GM18951 (cell line): ENCODE data around the gene SPTBN1.

Experiments used
- POLR2A ChIP-seq: IDR thresholded peaks from 4 replicates; pipeline ENCODE4 v1.6.1; 2011; ENCODE audit warnings: mild to moderate bottlenecking; ENCODE audit not compliant: insufficient read length, insufficient read depth; ENCODE audit errors: extremely low read depth
- in situ Hi-C: fragments of 300-500 bp; cut with MboI; formaldehyde crosslinking; loops from one replicate; pipeline ENCODE4 v1.12.0; 2022; ENCODE audit warnings: low sequenced_read_pairs, mixed read lengths, inconsistent platforms; ENCODE audit not compliant: unreplicated experiment

The SPTBN1 gene

GRCh38 chr2:54641988-54642387, 185.9 kb downstream of the SPTBN1 start:
- TF ChIP-seq POLR2A, result no peak
- in situ Hi-C loops, result loop anchor here (5.0 kb wide), 1 partner anchor 120 kb away; no protein-coding TSS in a partner anchor

GRCh38 chr2:54642677-54643430, 186.7 kb downstream of the SPTBN1 start:
- TF ChIP-seq POLR2A, result no peak
- in situ Hi-C loops, result loop anchor here (5.0 kb wide), 1 partner anchor 121 kb away; no protein-coding TSS in a partner anchor

- in situ Hi-C loops, result loop anchor here (5.0 kb wide), 1 partner anchor 122 kb away; no protein-coding TSS in a partner anchor
- TF ChIP-seq POLR2A, result no peak
These were observed 188.1 kb downstream of the SPTBN1 start for GRCh38 chr2:54644236-54644635.

- no peak for TF ChIP-seq POLR2A
- in situ Hi-C loops, result no loop called here
These were observed 190.2 kb downstream of the SPTBN1 start for GRCh38 chr2:54646170-54646927.

- no peak for TF ChIP-seq POLR2A
- in situ Hi-C loops, result no loop called here
These were observed 192.1 kb downstream of the SPTBN1 start for GRCh38 chr2:54648256-54648655.

GRCh38 chr2:54649191-54649590, 193.1 kb downstream of the SPTBN1 start:
- in situ Hi-C loops, result no loop called here
- TF ChIP-seq POLR2A, result no peak

- in situ Hi-C loops, result no loop called here
These were observed 193.5 kb downstream of the SPTBN1 start for GRCh38 chr2:54649633-54650032.

GRCh38 chr2:54650612-54651011, 194.5 kb downstream of the SPTBN1 start:
- TF ChIP-seq POLR2A, result no peak
- in situ Hi-C loops, result no loop called here

More at GRCh38 chr2:54649633-54650032, 193.5 kb downstream of the SPTBN1 start:
- no peak for TF ChIP-seq POLR2A

- in situ Hi-C loops, result no loop called here
- no peak for TF ChIP-seq POLR2A
These were observed 195.2 kb downstream of the SPTBN1 start for GRCh38 chr2:54651291-54651690.

- TF ChIP-seq POLR2A, result no peak
- in situ Hi-C loops, result no loop called here
These were observed 196.4 kb downstream of the SPTBN1 start for GRCh38 chr2:54652540-54652939.

GRCh38 chr2:54653572-54654204, 197.6 kb downstream of the SPTBN1 start:
- no peak for TF ChIP-seq POLR2A
- in situ Hi-C loops, result no loop called here

- no peak for TF ChIP-seq POLR2A
- in situ Hi-C loops, result no loop called here
These were observed 199.1 kb downstream of the SPTBN1 start for GRCh38 chr2:54655046-54655809.

- no peak for TF ChIP-seq POLR2A
- in situ Hi-C loops, result no loop called here
These were observed 200.7 kb downstream of the SPTBN1 start for GRCh38 chr2:54656863-54657262.
